Keratinocyte (primary cell): Measurements from ENCODE around the gene ENDOD1. TPM values are rescaled to one million over a fixed set of nuclear protein-coding genes. Genes with fewer than 3 reads are reported as not detected.

ENCODE experiments used
- DNase-seq: peaks from one replicate; pipeline ENCODE4 v3.0.0-alpha.2; 2011; ENCODE audit warnings: low read depth, missing footprints, low spot score
- FAIRE-seq: peaks from 2 replicates; lab custom pipeline; 2011; peaks lifted over from hg19 to GRCh38; lab: Jason Lieb, UNC
- H2AFZ ChIP-seq: 2 replicates; pipeline ENCODE4 v1.6.0; 2012; ENCODE audit warnings: low read length, control low read depth, inconsistent platforms; ENCODE audit not compliant: control insufficient read depth
- H3K27ac ChIP-seq: 2 replicates; pipeline ENCODE4 v1.5.1; 2011; ENCODE audit warnings: low read length; ENCODE audit not compliant: control insufficient read depth, insufficient read depth
- H3K27me3 ChIP-seq: 3 replicates; pipeline ENCODE4 v1.6.0; 2011; ENCODE audit warnings: low read length; ENCODE audit not compliant: control insufficient read depth, insufficient read depth; ENCODE audit errors: extremely low read depth
- H3K36me3 ChIP-seq, 2 experiments: 2 replicates in 1 of 2; 3 replicates in 1 of 2; pipeline ENCODE4 v1.5.1; 2011; ENCODE audit warnings: low read length in 2 of 2, mild to moderate bottlenecking in 1 of 2; ENCODE audit not compliant: control insufficient read depth in 2 of 2, insufficient read depth in 2 of 2; ENCODE audit errors: extremely low read depth in 1 of 2
- H3K4me1 ChIP-seq: 3 replicates; pipeline ENCODE4 v1.5.1; 2011; ENCODE audit warnings: low read length; ENCODE audit not compliant: control insufficient read depth, insufficient read depth; ENCODE audit errors: extremely low read depth
- H3K4me2 ChIP-seq: 3 replicates; pipeline ENCODE4 v1.6.0; 2011; ENCODE audit warnings: low read depth, low read length; ENCODE audit not compliant: control insufficient read depth, insufficient read depth; ENCODE audit errors: extremely low read depth
- H3K4me3 ChIP-seq, 3 experiments: fragments of 200-600 bp in 1 of 3; sonication (generic) in 1 of 3; 2 replicates in 2 of 3; 3 replicates in 1 of 3; pipeline ENCODE4 v1.5.1; 2011 to 2016; ENCODE audit warnings: low read length in 3 of 3, mild to moderate bottlenecking in 3 of 3, control low read depth in 2 of 3, inconsistent platforms in 1 of 3, low read depth in 1 of 3, mixed read lengths in 1 of 3, mixed run types in 1 of 3, moderate library complexity in 1 of 3; ENCODE audit not compliant: control insufficient read depth in 2 of 3, insufficient read depth in 2 of 3; ENCODE audit errors: extremely low read depth in 1 of 3
- H3K79me2 ChIP-seq: 2 replicates; pipeline ENCODE4 v1.6.0; 2012; ENCODE audit warnings: low read length; ENCODE audit not compliant: control insufficient read depth, insufficient read depth
- H3K9ac ChIP-seq: 3 replicates; pipeline ENCODE4 v1.6.0; 2011; ENCODE audit warnings: low read length; ENCODE audit not compliant: control insufficient read depth, insufficient read depth; ENCODE audit errors: extremely low read depth
- H3K9me1 ChIP-seq: 3 replicates; pipeline ENCODE4 v1.6.0; 2011; ENCODE audit warnings: low read length; ENCODE audit not compliant: control insufficient read depth, insufficient read depth; ENCODE audit errors: extremely low read depth
- H3K9me3 ChIP-seq: 2 replicates; pipeline ENCODE4 v1.5.1; 2012; ENCODE audit warnings: low read depth, low read length; ENCODE audit not compliant: control insufficient read depth
- H4K20me1 ChIP-seq: 3 replicates; pipeline ENCODE4 v1.6.0; 2011; ENCODE audit warnings: low read length; ENCODE audit not compliant: control insufficient read depth, insufficient read depth; ENCODE audit errors: extremely low read depth
- EZH2 ChIP-seq: IDR thresholded peaks from one replicate; pipeline ENCODE4 v1.6.1; 2012; ENCODE audit warnings: inconsistent platforms, mild to moderate bottlenecking, low read length, moderate library complexity
- dilution Hi-C: fragments of 300-500 bp; cut with MboI; formaldehyde crosslinking; loops from one replicate; pipeline ENCODE4 v1.7.0; 2020; ENCODE audit warnings: low sequenced_read_pairs; ENCODE audit not compliant: extremely low pct_ligation_motif_present
- polyA plus RNA-seq, 5 experiments: library from polyadenylated mRNA; depleted of rRNA in 3 of 5; stranded (reverse) in 3 of 5; stranded (forward) in 1 of 5; unstranded in 1 of 5; fragments of >200 nt; gene quantifications; 1 replicate in 1 of 5; 2 replicates in 3 of 5; 3 replicates in 1 of 5; pipeline versions ENCODE4 v1.2.1 to v1.2.3, GENCODE V29; 2011 to 2012; ENCODE audit warnings: missing spikeins in 2 of 5, low read depth in 1 of 5, low replicate concordance in 1 of 5
- TF ChIP-seq, protein P1 (sequence below), 3 experiments: IDR thresholded peaks in 1 of 3; conservative IDR thresholded peaks in 1 of 3; optimal IDR thresholded peaks in 1 of 3; 2 replicates in 2 of 3; 3 replicates in 1 of 3; pipeline versions ENCODE3 to v1.5.1; 2011; ENCODE audit warnings: low read length in 3 of 3, mild to moderate bottlenecking in 3 of 3, moderate library complexity in 2 of 3, control low read depth in 1 of 3, inconsistent platforms in 1 of 3; ENCODE audit not compliant: insufficient read depth in 2 of 3; ENCODE audit errors: extremely low read depth in 1 of 3

ENDOD1 gene
- polyA plus RNA-seq, 1 donor (not counting 4 experiments of a cell fraction or from before 2014, with no cell fraction given), result 27.2 TPM

DNA sequence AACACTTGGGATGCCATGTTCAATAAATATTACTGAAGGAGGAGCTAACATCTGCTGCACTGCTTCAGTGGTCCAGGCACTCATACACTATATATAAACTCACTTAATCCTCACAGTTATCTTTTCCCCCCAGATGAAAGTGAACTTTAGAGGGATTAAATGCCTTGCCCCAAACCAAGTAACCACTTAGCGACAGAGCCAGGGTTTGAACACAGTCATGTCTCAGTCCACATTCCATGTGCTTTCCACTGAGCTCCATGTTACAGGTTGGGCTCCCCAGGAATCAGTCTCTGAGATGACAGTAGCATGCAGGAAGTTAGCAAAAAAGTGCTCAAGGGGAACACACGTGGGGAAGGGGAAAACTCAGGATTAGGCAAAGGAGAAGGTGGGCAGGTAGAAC lies 59.3 kb downstream of the ENDOD1 start:
- no peak for TF ChIP-seq EZH2
- TF ChIP-seq, protein P1, sequence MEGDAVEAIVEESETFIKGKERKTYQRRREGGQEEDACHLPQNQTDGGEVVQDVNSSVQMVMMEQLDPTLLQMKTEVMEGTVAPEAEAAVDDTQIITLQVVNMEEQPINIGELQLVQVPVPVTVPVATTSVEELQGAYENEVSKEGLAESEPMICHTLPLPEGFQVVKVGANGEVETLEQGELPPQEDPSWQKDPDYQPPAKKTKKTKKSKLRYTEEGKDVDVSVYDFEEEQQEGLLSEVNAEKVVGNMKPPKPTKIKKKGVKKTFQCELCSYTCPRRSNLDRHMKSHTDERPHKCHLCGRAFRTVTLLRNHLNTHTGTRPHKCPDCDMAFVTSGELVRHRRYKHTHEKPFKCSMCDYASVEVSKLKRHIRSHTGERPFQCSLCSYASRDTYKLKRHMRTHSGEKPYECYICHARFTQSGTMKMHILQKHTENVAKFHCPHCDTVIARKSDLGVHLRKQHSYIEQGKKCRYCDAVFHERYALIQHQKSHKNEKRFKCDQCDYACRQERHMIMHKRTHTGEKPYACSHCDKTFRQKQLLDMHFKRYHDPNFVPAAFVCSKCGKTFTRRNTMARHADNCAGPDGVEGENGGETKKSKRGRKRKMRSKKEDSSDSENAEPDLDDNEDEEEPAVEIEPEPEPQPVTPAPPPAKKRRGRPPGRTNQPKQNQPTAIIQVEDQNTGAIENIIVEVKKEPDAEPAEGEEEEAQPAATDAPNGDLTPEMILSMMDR (optimal IDR thresholded peaks at IDR 0.05 in 1 of 3, IDR thresholded peaks at IDR 0.05 in 1 of 3, conservative IDR thresholded peaks at IDR 0.05 in 1 of 3; ENCODE audit: extremely low read depth in 1 of 3, insufficient read depth in 2 of 3, low read length in 3 of 3), result no peak

GRCh38 chr11:95149651-95150364 lies 60.2 kb downstream of the ENDOD1 start:
- H4K20me1 ChIP-seq, result no peaks in the 10 kb centered on the region
- peak overlapping the region; percentile 90 for H3K4me2 ChIP-seq
- peak overlapping the region; percentile 82 for H3K9ac ChIP-seq
- H3K79me2 ChIP-seq, result no peaks in the 10 kb centered on the region
- H3K4me1 ChIP-seq, result peaks cover 63% of the 10 kb centered on the region
- H2AFZ ChIP-seq, result peak overlapping the region; percentile 74
- no peaks in the 10 kb centered on the region for H3K9me3 ChIP-seq
- H3K36me3 ChIP-seq, result no peaks in the 10 kb centered on the region
- H3K9me1 ChIP-seq, result no peaks in the 10 kb centered on the region
- H3K27me3 ChIP-seq, result no peaks in the 10 kb centered on the region
- dilution Hi-C loops, result no loop called here
- FAIRE-seq (peak; percentile 39), DNase-seq (peak; percentile 68)
- H3K4me3 ChIP-seq, result peak overlapping the region; percentile 44 to 71 (median 57)
- no peak for TF ChIP-seq EZH2
- TF ChIP-seq, protein P1 (optimal IDR thresholded peaks at IDR 0.05 in 1 of 3, IDR thresholded peaks at IDR 0.05 in 1 of 3, conservative IDR thresholded peaks at IDR 0.05 in 1 of 3; ENCODE audit: extremely low read depth in 1 of 3, insufficient read depth in 2 of 3, low read length in 3 of 3), result no peak
- H3K27ac ChIP-seq, result peak overlapping the region; percentile 84

More for the DNA sequence above, 59.3 kb downstream of the ENDOD1 start:
- dilution Hi-C loops, result no loop called here
- Histone ChIP-seq H4K20me1 (no peaks in the 10 kb centered on the region), H3K4me2 (no peak overlapping the region), H3K27me3 (no peaks in the 10 kb centered on the region), H3K4me3 (no peak overlapping the region), H2AFZ (no peak overlapping the region), H3K79me2 (no peaks in the 10 kb centered on the region), H3K9ac (no peak overlapping the region), H3K4me1 (peaks cover 63% of the 10 kb centered on the region), H3K27ac (peak overlapping the region; percentile 41), H3K36me3 (no peaks in the 10 kb centered on the region), H3K9me3 (no peaks in the 10 kb centered on the region), H3K9me1 (no peaks in the 10 kb centered on the region)
- FAIRE-seq (no peak), DNase-seq (no peak)
